ENCODE data around the gene PAX9. TPM values are rescaled to one million over a fixed set of nuclear protein-coding genes. Genes with fewer than 3 reads are reported as not detected.
"Not testable (repeated sequence)": the region's sequence is repeated elsewhere in the genome, so short reads cannot be mapped to it uniquely, and the experiment has no call there.

Gene PAX9
- total RNA-seq, 2 experiments from 2014 or later, result not detected

GRCh38 chr14:36671149-36671548 lies 9.5 kb downstream of the PAX9 start:
- Mint-ChIP-seq H3K27me3 (peaks cover 20% of the 10 kb centered on the region), H3K4me1 (no peaks in the 10 kb centered on the region), H3K9me3 (no peaks in the 10 kb centered on the region), H3K4me3 (no peak overlapping the region), H3K27ac (no peak overlapping the region), H3K36me3 (ENCODE audit: low read depth) (no peaks in the 10 kb centered on the region)
- ChIA-PET CTCF (no interaction called here), POLR2A (no interaction called here)
- no peak for DNase-seq

- H3K9me3 Mint-ChIP-seq, result no peaks in the 10 kb centered on the region
- H3K4me1 Mint-ChIP-seq, result no peaks in the 10 kb centered on the region
- H3K36me3 Mint-ChIP-seq (ENCODE audit: low read depth), result no peaks in the 10 kb centered on the region
- no peak overlapping the region for H3K27ac Mint-ChIP-seq
- POLR2A ChIA-PET, result no interaction called here
- CTCF ChIA-PET, result no interaction called here
- no peak overlapping the region for H3K4me3 Mint-ChIP-seq
- peaks cover 19% of the 10 kb centered on the region for H3K27me3 Mint-ChIP-seq
- no peak for DNase-seq
Measured at GRCh38 chr14:36672095-36672494, 10.4 kb downstream of the PAX9 start.

- H3K4me1 Mint-ChIP-seq, result no peaks in the 10 kb centered on the region
Measured at GRCh38 chr14:36674659-36675058, 13.0 kb downstream of the PAX9 start.

GRCh38 chr14:36675581-36675980 lies 13.9 kb downstream of the PAX9 start:
- peaks cover 12% of the 10 kb centered on the region for H3K27me3 Mint-ChIP-seq
- H3K36me3 Mint-ChIP-seq (ENCODE audit: low read depth), result no peaks in the 10 kb centered on the region
- H3K9me3 Mint-ChIP-seq, result no peaks in the 10 kb centered on the region
- CTCF ChIA-PET, result no interaction called here
- POLR2A ChIA-PET, result no interaction called here
- DNase-seq, result no peak
- no peak overlapping the region for H3K4me3 Mint-ChIP-seq
- no peak overlapping the region for H3K27ac Mint-ChIP-seq
- no peaks in the 10 kb centered on the region for H3K4me1 Mint-ChIP-seq

More at GRCh38 chr14:36674659-36675058, 13.0 kb downstream of the PAX9 start:
- DNase-seq, result no peak
- Mint-ChIP-seq H3K27ac (no peak overlapping the region), H3K27me3 (peaks cover 12% of the 10 kb centered on the region), H3K36me3 (ENCODE audit: low read depth) (no peaks in the 10 kb centered on the region), H3K9me3 (no peaks in the 10 kb centered on the region), H3K4me3 (no peak overlapping the region)
- CTCF ChIA-PET, result no interaction called here
- POLR2A ChIA-PET, result no interaction called here

GRCh38 chr14:36676236-36676635 lies 14.6 kb downstream of the PAX9 start:
- no peaks in the 10 kb centered on the region for H3K9me3 Mint-ChIP-seq
- peaks cover 11% of the 10 kb centered on the region for H3K27me3 Mint-ChIP-seq
- H3K36me3 Mint-ChIP-seq (ENCODE audit: low read depth), result no peaks in the 10 kb centered on the region
- no peaks in the 10 kb centered on the region for H3K4me1 Mint-ChIP-seq
- POLR2A ChIA-PET, result no interaction called here
- no peak overlapping the region for H3K27ac Mint-ChIP-seq
- CTCF ChIA-PET, result no interaction called here
- no peak overlapping the region for H3K4me3 Mint-ChIP-seq
- DNase-seq, result no peak

GRCh38 chr14:36682338-36682737 lies 20.7 kb downstream of the PAX9 start:
- no peak for DNase-seq
- H3K36me3 Mint-ChIP-seq (ENCODE audit: low read depth), result no peaks in the 10 kb centered on the region
- H3K9me3 Mint-ChIP-seq, result no peaks in the 10 kb centered on the region
- ChIA-PET CTCF (no interaction called here), POLR2A (no interaction called here)
- no peak overlapping the region for H3K27ac Mint-ChIP-seq
- H3K4me3 Mint-ChIP-seq, result no peak overlapping the region
- no peaks in the 10 kb centered on the region for H3K4me1 Mint-ChIP-seq
- H3K27me3 Mint-ChIP-seq, result peaks cover 8% of the 10 kb centered on the region

GRCh38 chr14:36683083-36683724 lies 21.5 kb downstream of the PAX9 start:
- DNase-seq, result no peak
- Mint-ChIP-seq H3K4me3 (no peak overlapping the region), H3K36me3 (ENCODE audit: low read depth) (no peaks in the 10 kb centered on the region), H3K27ac (no peak overlapping the region), H3K27me3 (peaks cover 7% of the 10 kb centered on the region), H3K4me1 (no peaks in the 10 kb centered on the region), H3K9me3 (no peaks in the 10 kb centered on the region)
- CTCF ChIA-PET, result no interaction called here
- POLR2A ChIA-PET, result no interaction called here

- H3K27me3 Mint-ChIP-seq, result peaks cover 7% of the 10 kb centered on the region
- POLR2A ChIA-PET, result no interaction called here
- no peak overlapping the region for H3K27ac Mint-ChIP-seq
- CTCF ChIA-PET, result no interaction called here
- no peaks in the 10 kb centered on the region for H3K4me1 Mint-ChIP-seq
- no peak for DNase-seq
- H3K9me3 Mint-ChIP-seq, result no peaks in the 10 kb centered on the region
- no peak overlapping the region for H3K4me3 Mint-ChIP-seq
- H3K36me3 Mint-ChIP-seq (ENCODE audit: low read depth), result no peaks in the 10 kb centered on the region
Measured at GRCh38 chr14:36684946-36685345, 23.3 kb downstream of the PAX9 start.

- Mint-ChIP-seq H3K27ac (no peak overlapping the region), H3K9me3 (no peaks in the 10 kb centered on the region), H3K27me3 (peaks cover 3% of the 10 kb centered on the region), H3K4me3 (no peak overlapping the region), H3K4me1 (no peaks in the 10 kb centered on the region), H3K36me3 (ENCODE audit: low read depth) (no peaks in the 10 kb centered on the region)
- ChIA-PET CTCF (interaction anchor here (1.2 kb wide), 1 partner anchor 17 kb away, joined by 3 read pairs; no protein-coding TSS in a partner anchor), POLR2A (no interaction called here)
- DNase-seq, result no peak
Measured at GRCh38 chr14:36690311-36691040, 28.8 kb downstream of the PAX9 start.

GRCh38 chr14:36699420-36699819 lies 37.8 kb downstream of the PAX9 start:
- H3K4me1 Mint-ChIP-seq; DNase-seq; H3K4me3 Mint-ChIP-seq; H3K27me3 Mint-ChIP-seq; H3K27ac Mint-ChIP-seq; H3K36me3 Mint-ChIP-seq (ENCODE audit: low read depth); CTCF ChIA-PET; POLR2A ChIA-PET; H3K9me3 Mint-ChIP-seq: not testable (repeated sequence)

- no peaks in the 10 kb centered on the region for H3K4me1 Mint-ChIP-seq
- H3K4me3 Mint-ChIP-seq, result no peak overlapping the region
- no peaks in the 10 kb centered on the region for H3K27me3 Mint-ChIP-seq
- POLR2A ChIA-PET, result no interaction called here
- no peak for DNase-seq
- H3K9me3 Mint-ChIP-seq, result no peaks in the 10 kb centered on the region
- H3K36me3 Mint-ChIP-seq (ENCODE audit: low read depth), result no peaks in the 10 kb centered on the region
- CTCF ChIA-PET, result no interaction called here
- no peak overlapping the region for H3K27ac Mint-ChIP-seq
Measured at GRCh38 chr14:36700651-36701050, 39.0 kb downstream of the PAX9 start.

- Mint-ChIP-seq H3K27ac (no peak overlapping the region), H3K4me3 (no peak overlapping the region), H3K36me3 (ENCODE audit: low read depth) (no peaks in the 10 kb centered on the region), H3K9me3 (no peaks in the 10 kb centered on the region), H3K27me3 (no peaks in the 10 kb centered on the region), H3K4me1 (no peaks in the 10 kb centered on the region)
- ChIA-PET CTCF (no interaction called here), POLR2A (no interaction called here)
- no peak for DNase-seq
Measured at GRCh38 chr14:36701132-36701531, 39.5 kb downstream of the PAX9 start.

- no peaks in the 10 kb centered on the region for H3K4me1 Mint-ChIP-seq
- no peaks in the 10 kb centered on the region for H3K36me3 Mint-ChIP-seq (ENCODE audit: low read depth)
- no peaks in the 10 kb centered on the region for H3K9me3 Mint-ChIP-seq
- H3K4me3 Mint-ChIP-seq, result no peak overlapping the region
- DNase-seq, result no peak
- ChIA-PET POLR2A (no interaction called here), CTCF (interaction anchor here (0.6 kb wide), 1 partner anchor 78 kb away, joined by 3 read pairs; no protein-coding TSS in a partner anchor)
- H3K27me3 Mint-ChIP-seq, result no peaks in the 10 kb centered on the region
- H3K27ac Mint-ChIP-seq, result no peak overlapping the region
Measured at GRCh38 chr14:36702474-36702873, 40.8 kb downstream of the PAX9 start.

GRCh38 chr14:36707570-36707969 lies 45.9 kb downstream of the PAX9 start:
- no peaks in the 10 kb centered on the region for H3K9me3 Mint-ChIP-seq
- DNase-seq, result no peak
- ChIA-PET POLR2A (no interaction called here), CTCF (interaction anchor here (1.1 kb wide), 1 partner anchor 17 kb away, joined by 3 read pairs; no protein-coding TSS in a partner anchor)
- no peaks in the 10 kb centered on the region for H3K27me3 Mint-ChIP-seq
- no peak overlapping the region for H3K4me3 Mint-ChIP-seq
- H3K36me3 Mint-ChIP-seq (ENCODE audit: low read depth), result no peaks in the 10 kb centered on the region
- H3K27ac Mint-ChIP-seq, result no peak overlapping the region
- H3K4me1 Mint-ChIP-seq, result no peaks in the 10 kb centered on the region

Measured in activated CD4-positive, alpha-beta T cell treated with anti-CD3 and anti-CD28 coated beads, Interleukin-2, amount 10 ng/mL, durations not matched to agents 7 days and 5 days (primary cell).